Stimulated activated CD4-positive, alpha-beta T cell treated with anti-CD3 and anti-CD28 coated beads, Interleukin-1b, Interleukin-23, amount 100 ng/mL, for 4 hours (primary cell): ENCODE measurements around the gene RASEF.

Source experiments
- DNase-seq, 2 donors: peaks; one replicate each; pipeline ENCODE4 v3.0.0-alpha.2; 2020; ENCODE audit warnings: low read depth in 2 of 2

The RASEF gene

DNA sequence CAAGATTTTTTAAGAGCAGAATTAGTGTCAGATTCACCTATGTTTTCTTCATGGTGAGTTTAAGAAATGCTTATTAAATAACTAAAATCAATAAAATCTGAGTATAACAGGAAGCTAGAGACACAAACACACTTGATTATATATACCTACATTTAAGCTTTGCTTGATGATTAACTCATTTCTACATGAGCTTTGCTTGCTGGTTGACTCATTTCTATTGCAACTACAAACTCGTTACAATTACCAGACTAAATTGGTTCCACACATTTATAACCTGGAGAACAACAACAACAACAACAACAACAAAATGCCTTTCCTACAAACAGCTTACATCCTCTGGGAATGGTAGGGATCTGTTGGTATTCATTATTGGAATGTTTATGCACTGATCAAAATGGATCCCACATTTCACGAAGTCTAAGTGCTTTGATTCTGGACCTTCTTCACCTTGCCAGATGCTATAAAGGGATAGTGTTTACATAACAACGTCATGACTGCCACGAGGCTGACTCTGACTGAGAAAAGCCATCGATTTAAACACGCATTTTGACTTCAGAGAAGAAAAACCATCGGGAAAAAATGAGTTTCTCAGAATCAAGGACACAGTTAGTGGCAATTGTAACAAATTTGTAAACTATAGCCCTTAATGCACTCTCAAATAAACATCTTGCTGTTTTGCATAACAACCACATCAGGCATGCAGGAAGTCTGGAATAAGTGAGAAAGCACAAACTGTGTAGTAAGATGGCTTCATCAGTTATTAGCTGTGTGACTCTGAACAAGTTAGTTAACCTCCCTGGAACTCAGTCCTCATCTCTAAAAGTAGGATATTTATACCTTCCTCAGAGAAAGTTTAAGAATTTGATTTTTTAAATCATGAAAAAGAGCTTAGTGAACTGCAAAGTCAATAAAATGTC is 49.8 kb downstream of the RASEF start:
- no peak for DNase-seq

GRCh38 chr9:83012168-83012921 is 50.6 kb downstream of the RASEF start:
- no peak for DNase-seq

- DNase-seq = no peak
Measured at GRCh38 chr9:83011611-83012010, 51.3 kb downstream of the RASEF start.

DNA sequence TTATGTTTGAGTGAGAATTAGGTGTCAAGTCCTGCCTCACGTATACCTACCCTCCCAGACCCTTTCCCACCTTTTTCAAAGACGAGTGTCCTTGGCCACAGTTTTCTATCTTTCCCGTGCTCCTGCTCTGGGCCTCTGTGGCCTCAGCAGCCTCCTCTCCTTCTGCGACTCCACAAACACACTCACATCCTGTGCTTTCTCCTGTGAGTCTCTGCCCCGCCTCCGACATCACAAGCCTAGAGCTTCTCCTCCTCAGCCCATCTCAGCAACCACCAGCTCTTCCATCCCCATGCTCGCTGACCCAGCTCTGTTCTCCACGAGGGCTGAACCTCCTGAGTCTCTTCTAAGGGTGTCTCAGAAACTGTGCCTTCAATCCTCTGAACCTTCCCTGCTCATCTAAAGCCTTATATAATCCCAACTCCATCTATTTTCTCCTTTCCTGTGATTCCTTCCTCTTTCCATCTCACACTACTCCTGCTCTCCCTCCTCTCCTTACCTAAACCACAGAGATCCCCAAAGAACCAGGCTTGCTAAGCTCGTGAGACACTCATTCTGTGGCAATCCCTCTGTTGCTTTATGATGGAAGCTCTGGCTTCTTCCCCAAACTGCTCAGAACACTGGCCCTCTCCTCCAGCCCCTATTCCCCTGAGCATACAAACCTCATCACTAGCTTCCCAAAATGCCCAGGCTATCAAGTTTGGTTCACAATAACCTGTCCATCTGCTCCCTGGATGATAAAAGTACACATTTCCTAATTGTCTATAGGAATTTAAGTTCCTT is 55.2 kb downstream of the RASEF start:
- DNase-seq = no peak

- DNase-seq = no peak
Measured at GRCh38 chr9:83006378-83006777, 56.6 kb downstream of the RASEF start.

- DNase-seq = no peak
Measured at GRCh38 chr9:83005963-83006362, 57.0 kb downstream of the RASEF start.

DNA sequence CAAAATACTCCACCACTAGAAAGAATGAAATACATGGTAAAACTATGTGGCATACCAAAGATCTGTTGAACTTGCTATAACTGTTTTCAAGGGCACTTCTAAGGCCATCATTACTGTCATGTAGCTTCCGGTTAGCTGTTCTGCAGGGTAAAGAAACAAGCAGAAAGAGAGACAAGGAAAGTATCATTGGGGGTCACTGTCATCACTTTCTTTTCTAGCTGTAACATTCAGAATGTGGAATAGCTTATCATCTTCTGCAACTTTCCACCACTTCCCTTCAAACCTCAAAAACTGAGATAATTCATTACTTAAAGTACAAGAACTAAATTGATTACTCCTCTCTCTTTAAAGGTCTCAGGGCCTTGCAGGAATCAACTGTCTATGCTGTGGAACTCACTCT is 57.6 kb downstream of the RASEF start:
- DNase-seq = no peak

DNA sequence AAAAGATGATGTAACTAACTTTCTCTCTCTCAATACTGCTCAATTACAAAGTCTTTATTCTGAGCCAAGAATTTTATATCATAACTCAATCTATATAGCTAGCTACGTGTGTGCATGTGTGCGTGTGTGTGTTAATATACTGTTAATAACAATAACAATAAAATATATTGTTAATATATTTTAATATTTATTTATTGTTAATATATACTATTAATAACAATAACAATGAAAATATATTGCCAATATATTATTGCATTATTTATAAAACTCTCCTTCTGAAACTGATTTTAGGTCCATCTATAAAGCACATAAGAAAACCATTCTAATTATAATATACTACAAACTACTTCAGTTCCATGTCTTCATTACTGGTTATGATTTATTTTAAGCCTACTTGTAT is 60.6 kb downstream of the RASEF start:
- DNase-seq = no peak

DNA sequence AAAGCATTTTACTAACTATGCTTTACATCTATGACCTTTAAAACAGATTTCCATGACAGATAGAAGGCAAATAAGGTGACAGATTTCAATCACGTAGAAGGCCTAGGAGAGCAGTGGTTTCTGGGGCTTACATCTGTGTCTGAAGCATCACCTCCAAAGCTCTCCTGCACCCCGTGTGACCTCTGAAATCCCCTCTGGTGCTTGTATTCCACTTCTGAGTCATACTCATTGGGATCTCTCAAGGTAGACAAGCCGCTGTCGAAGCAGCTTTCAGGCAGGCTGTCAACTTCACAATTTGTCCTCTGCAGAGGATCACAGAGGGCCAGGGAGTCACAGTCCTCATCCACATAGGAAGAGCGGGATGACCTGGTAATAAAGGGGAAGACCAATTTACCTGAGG is 62.2 kb downstream of the RASEF start:
- DNase-seq = no peak

GRCh38 chr9:82998409-82998808 is 64.5 kb downstream of the RASEF start:
- DNase-seq = no peak

GRCh38 chr9:82997476-82998140 is 65.3 kb downstream of the RASEF start:
- DNase-seq = no peak

- no peak for DNase-seq
Measured at GRCh38 chr9:82996941-82997340, 66.0 kb downstream of the RASEF start.

DNA sequence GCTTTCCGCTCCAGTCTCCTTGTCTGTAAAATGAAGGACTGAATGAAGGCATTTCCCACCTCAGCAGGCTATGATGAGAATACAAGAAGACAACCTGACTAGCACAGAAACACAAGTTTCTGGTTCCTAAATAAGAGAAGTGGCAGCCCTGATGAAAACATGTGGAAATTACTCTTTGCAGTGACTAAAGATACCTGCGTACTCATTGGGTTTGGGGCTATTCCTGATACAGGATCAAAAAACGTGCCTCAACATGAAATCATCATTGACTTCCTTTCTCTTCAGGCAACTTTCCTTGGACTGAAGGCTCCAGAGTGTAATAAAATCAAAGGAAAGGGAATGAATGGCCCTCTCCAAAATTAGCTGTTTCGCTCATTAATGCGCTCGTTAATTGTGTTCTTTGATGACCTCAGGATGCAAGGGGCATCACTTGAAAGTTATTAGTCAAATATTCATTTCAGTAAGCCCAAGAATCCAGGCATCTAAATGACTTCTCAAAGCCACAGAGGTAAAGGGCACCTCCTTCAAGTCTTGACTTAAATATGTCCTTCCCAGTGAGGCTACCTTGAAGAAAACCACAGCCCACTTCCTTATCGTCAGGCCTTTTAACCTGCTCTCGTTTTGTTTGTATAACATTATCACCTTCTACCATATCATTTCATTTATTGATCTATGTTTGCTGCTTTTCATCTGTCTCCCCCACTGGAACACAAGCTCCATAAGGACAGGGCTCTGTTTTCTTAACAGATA is 68.9 kb downstream of the RASEF start:
- no peak for DNase-seq

- DNase-seq = no peak
Measured at GRCh38 chr9:82991671-82992070, 71.3 kb downstream of the RASEF start.

DNA sequence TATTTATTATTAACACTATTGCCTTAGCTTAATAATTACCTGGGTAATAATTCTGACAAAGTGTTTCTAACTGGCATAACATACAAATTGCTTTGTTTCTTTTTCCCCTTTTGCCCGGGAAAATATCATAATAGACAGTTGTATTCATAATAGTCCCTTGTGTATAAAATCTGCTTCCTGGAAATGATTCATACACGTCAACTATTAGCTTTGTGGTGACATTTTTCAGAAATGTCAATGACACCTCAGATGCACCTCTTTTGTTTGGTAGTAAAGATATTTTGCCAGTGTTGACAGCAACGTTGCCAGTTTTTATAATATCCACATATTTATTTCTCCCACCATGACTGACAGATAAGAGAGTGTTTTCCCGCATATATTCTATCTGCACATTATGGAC is 73.0 kb downstream of the RASEF start:
- DNase-seq = no peak

GRCh38 chr9:82988488-82988887 is 74.5 kb downstream of the RASEF start:
- DNase-seq = no peak

- no peak for DNase-seq
Measured at GRCh38 chr9:82987370-82988189, 75.4 kb downstream of the RASEF start.

DNA sequence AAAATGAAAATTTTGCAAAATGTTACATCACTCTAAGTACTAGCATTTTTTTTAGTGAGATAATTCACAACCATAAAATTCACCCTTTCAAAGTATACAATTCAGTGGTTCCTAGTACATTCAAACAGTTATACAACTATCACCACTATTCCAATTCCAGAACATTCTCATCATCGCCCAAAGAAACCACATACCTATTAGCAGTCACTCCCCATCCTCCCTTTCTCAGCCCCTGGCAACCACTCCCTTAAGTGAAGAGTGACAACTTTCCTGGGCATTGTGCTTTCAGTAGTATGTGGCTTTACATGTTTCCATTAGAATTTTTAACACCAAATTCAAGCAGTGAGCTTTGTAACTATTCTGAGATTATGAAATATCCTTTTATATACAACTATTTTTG is 81.4 kb downstream of the RASEF start:
- DNase-seq = no peak

GRCh38 chr9:82975176-82975575 is 87.8 kb downstream of the RASEF start:
- no peak for DNase-seq

DNA sequence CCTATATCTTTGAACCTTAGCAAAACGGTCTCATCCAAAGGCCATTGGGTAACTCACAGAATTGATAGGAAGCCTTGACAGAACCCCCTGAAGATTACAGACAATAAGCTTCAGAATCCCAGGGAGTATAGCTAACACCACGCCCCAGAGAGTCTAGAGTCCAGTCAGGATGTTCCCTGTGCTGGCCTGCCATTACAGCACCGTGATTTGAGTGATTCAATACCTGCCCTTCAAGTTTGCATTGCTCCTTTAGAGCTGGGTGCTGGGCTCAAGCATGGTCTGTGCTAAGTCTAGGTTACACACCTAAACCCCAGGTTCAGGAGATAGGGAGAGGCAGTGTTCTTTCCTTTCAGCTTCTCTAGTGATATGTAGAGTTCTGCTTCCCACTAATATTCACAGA is 90.5 kb downstream of the RASEF start:
- DNase-seq = no peak
